ENCODE data around the gene PPP5C. TPM values are rescaled to one million over a fixed set of nuclear protein-coding genes. Genes with fewer than 3 reads are reported as not detected.
"Not testable (repeated sequence)": the region's sequence is repeated elsewhere in the genome, so short reads cannot be mapped to it uniquely, and the experiment has no call there.

PPP5C gene
- total and polyA plus RNA-seq, 3 donors from 2014 or later: 49.1 to 72.8 (median 71.7) TPM

DNA sequence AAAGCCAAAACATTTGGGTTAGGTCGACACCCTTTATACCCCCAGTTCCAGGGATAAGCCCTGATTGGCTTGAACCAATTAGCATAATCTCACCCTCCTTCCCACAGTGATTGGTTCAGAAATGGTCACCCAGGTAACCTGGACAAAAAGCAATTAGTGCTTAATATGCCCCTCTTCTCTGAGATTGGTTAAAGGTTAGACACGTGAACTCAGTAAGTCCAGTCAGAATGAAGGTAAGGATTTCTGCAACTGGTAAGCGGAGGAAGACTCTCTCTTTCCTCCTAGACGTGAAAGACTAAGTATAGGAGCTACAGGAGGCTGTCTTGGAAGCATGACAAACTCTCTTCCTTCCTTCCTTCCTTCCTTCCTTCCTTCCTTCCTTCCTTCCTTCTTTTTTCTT is 83.1 kb downstream of the PPP5C start:
- no peaks in the 10 kb centered on the region for H3K27me3 ChIP-seq
- H3K4me3 ChIP-seq: no peak overlapping the region
- H3K9me3 ChIP-seq: no peaks in the 10 kb centered on the region
- H3K4me1 ChIP-seq: peaks cover 15% of the 10 kb centered on the region
- no peaks in the 10 kb centered on the region for H3K36me3 ChIP-seq (ENCODE audit: low read depth, missing control alignments)
- H3K27ac ChIP-seq: no peak overlapping the region
- DNase-seq: no peak
- TF ChIP-seq CTCF (IDR thresholded peaks at IDR 0.05) (no peak), POLR2A (IDR thresholded peaks at IDR 0.05) (no peak)
- 56% methylated on average over 4 of the region's 4 CpGs for WGBS, 2 donors
- intact Hi-C loops (cut with DNase I; ENCODE audit: low total_unique reads): no loop called here

DNA sequence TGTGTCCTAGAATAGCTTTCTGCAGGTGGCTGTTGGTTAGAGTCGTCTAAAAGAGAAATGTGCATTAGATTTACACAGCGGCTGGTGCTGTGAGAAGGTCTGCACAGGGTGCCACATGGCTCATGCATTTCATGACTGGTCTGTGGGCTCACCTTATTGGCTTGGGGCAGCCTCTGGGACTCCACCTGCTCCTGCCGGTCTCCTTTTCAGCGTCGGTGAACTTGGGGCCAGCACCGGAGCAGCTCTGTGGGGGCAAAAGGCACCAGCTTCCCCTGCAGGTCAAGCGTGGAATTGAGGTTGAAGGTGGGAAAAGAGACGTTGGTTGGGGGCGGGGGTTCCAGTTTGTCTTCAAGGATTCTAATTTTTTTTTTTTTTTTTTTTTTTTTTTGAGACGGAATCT is 84.9 kb downstream of the PPP5C start:
- Histone ChIP-seq H3K4me3 (no peak overlapping the region), H3K27me3 (no peaks in the 10 kb centered on the region), H3K36me3 (ENCODE audit: low read depth, missing control alignments) (no peaks in the 10 kb centered on the region), H3K4me1 (peaks cover 11% of the 10 kb centered on the region), H3K27ac (no peak overlapping the region), H3K9me3 (no peaks in the 10 kb centered on the region)
- WGBS, 2 donors: 57 to 70% methylated on average over 10 of the region's 10 CpGs
- intact Hi-C loops (cut with DNase I; ENCODE audit: low total_unique reads): no loop called here
- TF ChIP-seq POLR2A (IDR thresholded peaks at IDR 0.05) (no peak), CTCF (IDR thresholded peaks at IDR 0.05) (peak in 1 of 3 experiments; percentile 12)
- no peak for DNase-seq

DNA sequence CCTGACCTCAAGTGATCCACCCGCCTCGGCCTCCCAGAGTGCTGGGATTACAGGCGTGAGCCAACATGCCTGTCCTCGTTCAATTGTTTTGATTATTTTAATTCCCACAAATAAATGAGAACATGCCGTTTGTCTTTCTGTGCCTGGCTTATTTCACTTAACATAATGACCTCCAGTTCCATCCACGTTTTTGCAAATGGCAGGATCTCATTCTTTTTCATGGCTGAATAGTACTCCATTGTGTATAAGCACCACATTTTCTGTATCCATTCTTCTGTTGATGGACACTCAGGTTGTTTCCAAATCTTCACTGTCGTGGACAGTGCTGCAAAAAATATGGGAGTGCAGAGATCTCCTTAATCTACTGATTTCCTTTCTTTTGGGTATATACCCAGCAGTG is 86.6 kb downstream of the PPP5C start:
- H3K36me3 ChIP-seq (ENCODE audit: low read depth, missing control alignments); DNase-seq; H3K4me3 ChIP-seq; H3K27ac ChIP-seq; H3K9me3 ChIP-seq; H3K4me1 ChIP-seq; intact Hi-C loops (cut with DNase I; ENCODE audit: low total_unique reads); H3K27me3 ChIP-seq: not testable (repeated sequence)
- WGBS, 2 donors: 76 to 80% methylated on average over 7 of the region's 7 CpGs

GRCh38 chr19:46435009-46435408 is 88.1 kb downstream of the PPP5C start:
- Histone ChIP-seq H3K4me1 (no peaks in the 10 kb centered on the region), H3K27ac (no peak overlapping the region), H3K4me3 (no peak overlapping the region), H3K9me3 (no peaks in the 10 kb centered on the region), H3K27me3 (no peaks in the 10 kb centered on the region), H3K36me3 (ENCODE audit: low read depth, missing control alignments) (no peaks in the 10 kb centered on the region)
- intact Hi-C loops (cut with DNase I; ENCODE audit: low total_unique reads): no loop called here
- 64 to 68% methylated on average over 6 of the region's 6 CpGs for WGBS, 2 donors
- TF ChIP-seq POLR2A (IDR thresholded peaks at IDR 0.05) (no peak), CTCF (IDR thresholded peaks at IDR 0.05) (no peak)
- DNase-seq: no peak

GRCh38 chr19:46435689-46436088 is 88.8 kb downstream of the PPP5C start:
- H3K27me3 ChIP-seq; H3K9me3 ChIP-seq; H3K4me3 ChIP-seq; intact Hi-C loops (cut with DNase I; ENCODE audit: low total_unique reads); H3K4me1 ChIP-seq; H3K36me3 ChIP-seq (ENCODE audit: low read depth, missing control alignments); H3K27ac ChIP-seq; DNase-seq: not testable (repeated sequence)
- 88 to 94% methylated on average over 4 of the region's 4 CpGs for WGBS, 2 donors

Small RNA genes lying within 50 kb of the gene (small RNA-seq; reads per million reads assigned to genes)
- 0 reads per million in 2 donors for gene RNU6-924P

Other genes starting within 250 kb of the PPP5C start
- not detected for gene IGFL3, start 222.4 kb upstream of the PPP5C start, total RNA-seq
- not detected for gene IGFL3, start 222.4 kb upstream of the PPP5C start, polyA plus RNA-seq (ENCODE audit: insufficient read depth, low read depth, low replicate concordance)
- 1 to 10 TPM; 7.2 to 7.6 TPM for gene IGFL2, start 198.8 kb upstream of the PPP5C start, total RNA-seq
- gene IGFL2, start 198.8 kb upstream of the PPP5C start, polyA plus RNA-seq (ENCODE audit: insufficient read depth, low read depth, low replicate concordance): 8.0 TPM
- 1 to 10 TPM in 1 of 2 donors, not detected in 1; 3.2 TPM for gene IGFL1, start 117.3 kb upstream of the PPP5C start, total RNA-seq
- gene IGFL1, start 117.3 kb upstream of the PPP5C start, polyA plus RNA-seq (ENCODE audit: insufficient read depth, low read depth, low replicate concordance): not detected
- 100 to 1,000 TPM in 1 of 2 donors, 10 to 100 TPM in 1; 82.6 to 105 TPM for gene HIF3A, start 50.0 kb upstream of the PPP5C start, total RNA-seq
- gene HIF3A, start 50.0 kb upstream of the PPP5C start, polyA plus RNA-seq (ENCODE audit: insufficient read depth, low read depth, low replicate concordance): 3.8 TPM
- 10 to 100 TPM; 23.3 to 33.8 TPM for gene CCDC8, start 66.5 kb downstream of the PPP5C start, total RNA-seq
- gene CCDC8, start 66.5 kb downstream of the PPP5C start, polyA plus RNA-seq (ENCODE audit: insufficient read depth, low read depth, low replicate concordance): 20.1 TPM
- 1 to 10 TPM; 1.4 to 1.9 TPM for gene PNMA8C, start 81.8 kb downstream of the PPP5C start, total RNA-seq
- 1.2 TPM for gene PNMA8C, start 81.8 kb downstream of the PPP5C start, polyA plus RNA-seq (ENCODE audit: insufficient read depth, low read depth, low replicate concordance)
- 10 to 100 TPM; 34.9 to 44.3 TPM for gene PNMA8A, start 124.5 kb downstream of the PPP5C start, total RNA-seq
- 48.1 TPM for gene PNMA8A, start 124.5 kb downstream of the PPP5C start, polyA plus RNA-seq (ENCODE audit: insufficient read depth, low read depth, low replicate concordance)
- 1 to 10 TPM; 3.1 TPM for gene PNMA8B, start 148.8 kb downstream of the PPP5C start, total RNA-seq
- 1.6 TPM for gene PNMA8B, start 148.8 kb downstream of the PPP5C start, polyA plus RNA-seq (ENCODE audit: insufficient read depth, low read depth, low replicate concordance)